ENCODE data around the gene LAD1.

LAD1 gene

GRCh38 chr1:201360486-201360885 lies 38.6 kb downstream of the LAD1 start:
- TF ChIP-seq, protein P1, sequence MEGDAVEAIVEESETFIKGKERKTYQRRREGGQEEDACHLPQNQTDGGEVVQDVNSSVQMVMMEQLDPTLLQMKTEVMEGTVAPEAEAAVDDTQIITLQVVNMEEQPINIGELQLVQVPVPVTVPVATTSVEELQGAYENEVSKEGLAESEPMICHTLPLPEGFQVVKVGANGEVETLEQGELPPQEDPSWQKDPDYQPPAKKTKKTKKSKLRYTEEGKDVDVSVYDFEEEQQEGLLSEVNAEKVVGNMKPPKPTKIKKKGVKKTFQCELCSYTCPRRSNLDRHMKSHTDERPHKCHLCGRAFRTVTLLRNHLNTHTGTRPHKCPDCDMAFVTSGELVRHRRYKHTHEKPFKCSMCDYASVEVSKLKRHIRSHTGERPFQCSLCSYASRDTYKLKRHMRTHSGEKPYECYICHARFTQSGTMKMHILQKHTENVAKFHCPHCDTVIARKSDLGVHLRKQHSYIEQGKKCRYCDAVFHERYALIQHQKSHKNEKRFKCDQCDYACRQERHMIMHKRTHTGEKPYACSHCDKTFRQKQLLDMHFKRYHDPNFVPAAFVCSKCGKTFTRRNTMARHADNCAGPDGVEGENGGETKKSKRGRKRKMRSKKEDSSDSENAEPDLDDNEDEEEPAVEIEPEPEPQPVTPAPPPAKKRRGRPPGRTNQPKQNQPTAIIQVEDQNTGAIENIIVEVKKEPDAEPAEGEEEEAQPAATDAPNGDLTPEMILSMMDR (IDR thresholded peaks at IDR 0.05; ENCODE audit: extremely low read depth, insufficient read depth, missing control alignments) = no peak
- in situ Hi-C loops (cut with MboI; ENCODE audit: low pct_unique_long_range_greater_than_20kb, low sequenced_read_pairs, unreplicated experiment) = no loop called here
- DNase-seq (ENCODE audit: low spot score) = no peak

GRCh38 chr1:201359873-201360210 lies 39.3 kb downstream of the LAD1 start:
- in situ Hi-C loops (cut with MboI; ENCODE audit: low pct_unique_long_range_greater_than_20kb, low sequenced_read_pairs, unreplicated experiment) = no loop called here
- no peak for DNase-seq (ENCODE audit: low spot score)
- TF ChIP-seq, protein P1 (IDR thresholded peaks at IDR 0.05; ENCODE audit: extremely low read depth, insufficient read depth, missing control alignments) = no peak

DNA sequence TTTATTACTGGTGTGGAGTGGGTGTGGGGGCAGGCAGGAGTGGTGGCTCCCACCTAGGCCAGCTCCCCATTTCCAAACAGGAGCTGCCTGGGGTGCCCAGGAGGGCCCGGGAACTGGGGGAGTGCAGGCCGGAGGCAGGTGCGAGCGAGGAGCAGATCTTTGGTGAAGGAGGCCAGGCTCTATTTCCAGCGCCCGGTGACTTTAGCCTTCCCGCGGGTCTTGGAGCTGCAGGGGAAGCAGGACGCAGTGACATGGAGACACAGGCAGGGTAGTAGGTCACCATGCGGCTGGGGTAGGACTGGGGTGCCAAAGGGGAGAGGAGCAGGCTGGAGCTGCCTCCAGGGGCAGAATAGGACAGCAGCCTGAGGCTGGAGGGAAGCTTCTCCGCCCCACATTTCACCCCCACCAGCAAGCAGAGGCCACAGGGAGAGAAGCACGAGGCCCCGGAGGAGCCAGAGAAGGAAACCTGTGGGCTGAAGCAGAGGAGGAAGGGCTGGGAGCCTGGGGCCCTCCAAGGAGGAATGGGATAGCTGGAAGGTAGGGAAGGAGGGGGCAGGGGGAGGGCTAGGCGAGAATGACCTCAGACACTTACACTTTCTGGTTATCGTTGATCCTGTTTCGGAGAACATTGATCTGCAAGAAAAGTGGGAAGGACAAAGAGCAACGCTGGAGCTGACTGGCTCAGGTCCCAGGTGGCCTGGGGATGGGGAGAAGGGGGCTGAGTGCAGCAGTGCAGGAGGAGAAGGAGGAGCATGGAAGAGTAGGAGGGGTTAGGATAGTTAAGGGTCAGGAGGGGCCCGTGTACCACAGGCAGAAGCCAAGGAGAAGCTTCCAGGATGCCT lies 39.9 kb downstream of the LAD1 start:
- in situ Hi-C loops (cut with MboI; ENCODE audit: low pct_unique_long_range_greater_than_20kb, low sequenced_read_pairs, unreplicated experiment) = no loop called here
- TF ChIP-seq, protein P1 (IDR thresholded peaks at IDR 0.05; ENCODE audit: extremely low read depth, insufficient read depth, missing control alignments) = no peak
- no peak for DNase-seq (ENCODE audit: low spot score)

GRCh38 chr1:201358596-201358995 lies 40.5 kb downstream of the LAD1 start:
- TF ChIP-seq, protein P1 (IDR thresholded peaks at IDR 0.05; ENCODE audit: extremely low read depth, insufficient read depth, missing control alignments) = no peak
- in situ Hi-C loops (cut with MboI; ENCODE audit: low pct_unique_long_range_greater_than_20kb, low sequenced_read_pairs, unreplicated experiment) = no loop called here
- no peak for DNase-seq (ENCODE audit: low spot score)

GRCh38 chr1:201357636-201358348 lies 41.3 kb downstream of the LAD1 start:
- TF ChIP-seq, protein P1 (IDR thresholded peaks at IDR 0.05; ENCODE audit: extremely low read depth, insufficient read depth, missing control alignments) = no peak
- in situ Hi-C loops (cut with MboI; ENCODE audit: low pct_unique_long_range_greater_than_20kb, low sequenced_read_pairs, unreplicated experiment) = no loop called here
- DNase-seq (ENCODE audit: low spot score) = no peak

DNA sequence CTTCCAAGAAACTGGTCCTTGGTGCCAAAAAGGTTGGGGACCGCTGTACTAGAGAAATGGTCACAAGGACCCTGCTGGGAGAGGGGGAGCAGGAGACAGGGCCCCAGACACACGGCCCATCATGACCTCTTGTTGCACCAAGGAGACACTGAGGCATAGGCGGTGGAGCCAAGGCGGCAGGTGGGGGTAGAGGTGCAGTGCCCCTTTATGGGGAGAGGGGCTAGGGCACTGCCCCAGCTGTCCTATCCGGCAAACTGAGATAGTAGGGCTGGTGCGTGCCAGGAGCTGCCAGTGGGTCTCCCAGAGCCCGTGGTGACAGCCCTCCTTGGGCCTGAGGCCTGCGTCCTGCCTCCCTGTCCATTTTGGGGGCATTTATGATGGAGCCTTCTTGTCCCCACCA lies 41.9 kb downstream of the LAD1 start:
- in situ Hi-C loops (cut with MboI; ENCODE audit: low pct_unique_long_range_greater_than_20kb, low sequenced_read_pairs, unreplicated experiment) = no loop called here
- DNase-seq (ENCODE audit: low spot score) = no peak
- TF ChIP-seq, protein P1 (IDR thresholded peaks at IDR 0.05; ENCODE audit: extremely low read depth, insufficient read depth, missing control alignments) = no peak
